Pancreas (tissue), 10 donors: ENCODE results near the gene MRPL58. TPM values are rescaled to one million over a fixed set of nuclear protein-coding genes. Genes with fewer than 3 reads are reported as not detected.

Experiments
- ATAC-seq, 4 donors: fragments of 200-7000 bp; cut with Tn5 transposase; one replicate each; pipeline versions ENCODE4 v1.8.0 to v1.9.1; 2020; ENCODE audit warnings: mild to moderate bottlenecking in 4 of 4, moderate library complexity in 4 of 4
- DNase-seq, 6 donors: peaks; one replicate each; pipeline ENCODE4 v3.0.0-alpha.2; 2020
- FAIRE-seq: peaks from 2 replicates; lab custom pipeline; 2012; peaks lifted over from hg19 to GRCh38; lab: Jason Lieb, UNC
- H3K27ac ChIP-seq, 4 donors: fragments of 200-600 bp; sonication (generic); 1 replicate in 3 of 4; 2 replicates in 1 of 4; pipeline versions ENCODE4 v1.5.0 to v1.8.0; 2020
- H3K27me3 ChIP-seq, 4 donors: fragments of 200-600 bp; one replicate each; pipeline ENCODE4 v1.8.0; 2021
- H3K36me3 ChIP-seq, 3 donors: fragments of 200-600 bp; sonication (generic) in 1 of 3; one replicate each; pipeline versions ENCODE4 v1.5.0 to v1.8.0; 2020 to 2021
- H3K4me1 ChIP-seq, 3 donors: fragments of 200-600 bp; one replicate each; pipeline ENCODE4 v1.8.0; 2021
- H3K4me3 ChIP-seq, 4 donors: fragments of 200-600 bp; sonication (generic) in 2 of 4; one replicate each; pipeline versions ENCODE4 v1.5.0 to v1.8.0; 2020 to 2021
- H3K9me3 ChIP-seq, 4 donors: fragments of 200-600 bp; one replicate each; pipeline ENCODE4 v1.8.0; 2021
- WGBS, 2 donors: extraction: QIAGEN DNeasy Blood & Tissue Kit; methylation state at CpG; one replicate each; pipeline ENCODE4 v1.1.7; 2013; 5-methylcytosine and 5-hydroxymethylcytosine counted together
- intact Hi-C, 3 donors: fragments of 100-400 bp; cut with DNase I; formaldehyde crosslinking; loops; one replicate each; pipeline versions ENCODE4 v1.11.1 to v1.14.2; 2022
- polyA plus RNA-seq, 2 donors: library from polyadenylated mRNA; stranded (reverse); fragments of 200-250 nt; gene quantifications; one replicate each; pipeline ENCODE4 v1.2.3, GENCODE V29; 2013
- total RNA-seq, 6 donors: library from RNA; stranded (reverse); fragmentation: NEBNext Ultra II Directional in 4 of 6; extraction: Animal tissue kit (Norgen Biotek cat#: 25700) in 4 of 6; gene quantifications; one replicate each; pipeline versions ENCODE4 v1.2.1 to v1.2.4, GENCODE V29; 2021 to 2023
- TF ChIP-seq, protein P1 (sequence below), 4 donors: fragments of 200-600 bp; sonication (generic) in 3 of 4; IDR thresholded peaks; one replicate each; pipeline versions ENCODE4 v1.5.0 to v1.8.0; 2021; ENCODE audit warnings: antibody characterized with exemption in 4 of 4
- donor health status: healthy with polysubstance abuse.
- donor health status: DM: no; HTN: no; CAD: no; lungs with moderate emphysema.
- donor health status: DM: no; HTN: no; CAD: no.
- donor health status: control.
- donor health status: control.
- donor health status: Bipolar disorder and iron deficiency.
- donor health status: DM: yes; HTN: yes; CAD: no.
- donor health status: DM: no; HTN: no; CAD: no.
- donor health status: DM: no; HTN: no; CAD: no.
- donor health status: DM: yes; HTN: yes; CAD: no.

MRPL58 gene
- total and polyA plus RNA-seq, 8 donors = 11.7 to 23.6 (median 16.0) TPM

DNA sequence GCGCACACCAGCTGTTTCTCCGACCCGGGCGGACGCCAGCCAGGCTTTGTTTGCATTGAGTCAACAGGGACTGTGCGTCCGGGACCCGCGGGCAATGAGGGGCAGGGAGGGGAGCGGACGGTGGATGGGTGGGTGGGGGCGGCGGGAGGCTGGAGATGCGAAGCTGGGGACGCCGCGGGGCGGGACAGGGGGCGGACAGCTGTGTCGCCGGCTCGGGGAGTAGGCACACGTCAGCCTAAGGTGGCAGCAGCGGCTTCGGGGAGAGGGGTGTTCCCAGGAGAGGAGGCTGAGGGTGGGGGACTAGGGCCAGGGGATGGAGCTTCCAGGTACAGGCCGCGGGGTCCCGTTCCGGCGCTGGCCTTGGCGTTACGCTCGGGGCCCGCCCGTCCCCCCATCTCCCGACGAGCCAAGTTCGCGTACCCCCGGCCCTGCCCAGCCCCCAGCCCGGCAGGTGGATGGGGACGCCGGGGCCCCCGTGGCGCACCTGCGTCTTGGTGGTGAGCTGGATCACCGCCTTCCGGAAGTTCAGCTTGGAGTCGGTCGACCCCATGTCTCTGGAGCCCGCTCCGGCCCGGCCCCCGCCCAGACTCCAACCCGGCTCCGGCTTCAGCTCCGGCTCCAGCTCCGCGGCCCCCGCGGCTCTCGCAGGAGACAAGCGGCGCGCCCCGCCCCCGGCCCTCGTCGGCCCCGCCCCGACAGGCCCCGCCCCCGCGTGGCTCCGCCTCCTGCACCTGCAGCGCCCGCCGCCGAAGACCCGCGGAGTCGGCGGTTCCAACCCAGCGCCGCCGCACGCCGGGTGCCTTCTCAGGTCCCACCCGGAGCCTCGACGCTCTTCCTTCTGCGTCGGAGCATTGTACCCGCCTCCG lies 40.1 kb upstream of the MRPL58 start, which contains the start of gene HID1:
Gene HID1, minus strand, starts transcription at position 653 of the 866 bp plus-strand sequence. Its CDS starts 103 bp downstream, at position 550.
- FAIRE-seq (no peak), ATAC-seq (peak; percentile 83 to 87 (median 85)), DNase-seq (peak; percentile 79 to 97 (median 90))
- TF ChIP-seq, protein P1, sequence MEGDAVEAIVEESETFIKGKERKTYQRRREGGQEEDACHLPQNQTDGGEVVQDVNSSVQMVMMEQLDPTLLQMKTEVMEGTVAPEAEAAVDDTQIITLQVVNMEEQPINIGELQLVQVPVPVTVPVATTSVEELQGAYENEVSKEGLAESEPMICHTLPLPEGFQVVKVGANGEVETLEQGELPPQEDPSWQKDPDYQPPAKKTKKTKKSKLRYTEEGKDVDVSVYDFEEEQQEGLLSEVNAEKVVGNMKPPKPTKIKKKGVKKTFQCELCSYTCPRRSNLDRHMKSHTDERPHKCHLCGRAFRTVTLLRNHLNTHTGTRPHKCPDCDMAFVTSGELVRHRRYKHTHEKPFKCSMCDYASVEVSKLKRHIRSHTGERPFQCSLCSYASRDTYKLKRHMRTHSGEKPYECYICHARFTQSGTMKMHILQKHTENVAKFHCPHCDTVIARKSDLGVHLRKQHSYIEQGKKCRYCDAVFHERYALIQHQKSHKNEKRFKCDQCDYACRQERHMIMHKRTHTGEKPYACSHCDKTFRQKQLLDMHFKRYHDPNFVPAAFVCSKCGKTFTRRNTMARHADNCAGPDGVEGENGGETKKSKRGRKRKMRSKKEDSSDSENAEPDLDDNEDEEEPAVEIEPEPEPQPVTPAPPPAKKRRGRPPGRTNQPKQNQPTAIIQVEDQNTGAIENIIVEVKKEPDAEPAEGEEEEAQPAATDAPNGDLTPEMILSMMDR (IDR thresholded peaks at IDR 0.05) = no peak
- intact Hi-C loops = no loop called here
- H3K4me3 ChIP-seq = peak within 1 kb of the TSS; percentile 81 to 95 (median 90)
- 1% methylated on average over 55 to 95 of the region's 95 CpGs for WGBS, 2 donors
- no peaks in the 10 kb centered on the region for H3K9me3 ChIP-seq
- no peaks in the 10 kb centered on the region for H3K36me3 ChIP-seq
- peak within 1 kb of the TSS; percentile 74 to 85 (median 79) for H3K27ac ChIP-seq
- H3K27me3 ChIP-seq = no peaks in the 10 kb centered on the region
- H3K4me1 ChIP-seq = peaks cover 11 to 25% (median 20%) of the 10 kb centered on the region in 3 donors

DNA sequence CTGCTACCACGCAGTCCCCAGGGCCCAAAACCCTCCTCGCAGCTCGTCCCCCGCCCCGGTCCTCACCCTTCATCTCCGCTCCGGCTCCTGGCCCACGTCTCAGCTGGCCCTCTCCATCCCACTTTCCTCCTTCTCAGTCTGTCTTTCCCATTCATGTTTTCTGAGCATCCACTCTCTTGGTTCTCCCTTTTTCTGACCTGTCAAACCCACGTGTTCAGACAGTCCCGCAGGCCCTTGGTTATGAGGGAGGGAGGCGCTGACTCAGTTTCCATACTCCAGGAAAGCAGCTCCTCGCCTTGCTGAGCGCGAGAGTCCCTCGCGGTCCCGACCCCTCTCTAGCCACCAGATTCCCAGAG lies 39.5 kb upstream of the MRPL58 start:
- Histone ChIP-seq H3K27me3 (no peaks in the 10 kb centered on the region), H3K9me3 (no peaks in the 10 kb centered on the region), H3K4me3 (peak overlapping the region; percentile 81 to 95 (median 90)), H3K4me1 (peaks cover 11 to 25% (median 20%) of the 10 kb centered on the region in 3 donors), H3K27ac (peak overlapping the region in 3 of 4 donors; percentile 75 to 85 (median 83)), H3K36me3 (no peaks in the 10 kb centered on the region)
- ATAC-seq (no peak), DNase-seq (no peak), FAIRE-seq (no peak)
- TF ChIP-seq, protein P1 (IDR thresholded peaks at IDR 0.05) = no peak
- 26 to 28% methylated on average over 17 of the region's 17 CpGs for WGBS, 2 donors
- intact Hi-C loops = no loop called here

DNA sequence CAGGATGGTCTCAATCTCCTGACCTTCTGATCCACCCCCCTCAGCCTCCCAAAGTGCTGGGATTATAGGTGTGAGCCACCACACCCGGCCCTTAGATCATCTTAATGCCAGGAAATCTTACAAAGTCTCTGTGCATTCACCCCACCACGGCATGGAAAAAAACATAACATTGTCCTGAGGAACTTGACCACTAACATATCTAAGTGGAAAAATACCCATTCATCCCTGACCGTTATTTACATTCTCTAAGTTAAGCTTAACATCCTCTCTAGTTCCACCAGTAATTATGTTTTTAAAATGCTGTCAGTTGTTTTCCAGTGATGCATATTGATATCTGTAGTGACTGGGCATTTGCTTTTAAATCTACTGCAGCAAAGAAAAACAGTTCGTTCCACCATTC lies 36.5 kb upstream of the MRPL58 start:
- TF ChIP-seq, protein P1 (IDR thresholded peaks at IDR 0.05) = no peak
- Histone ChIP-seq H3K27ac (no peak overlapping the region), H3K4me3 (no peak overlapping the region), H3K4me1 (peaks cover 0 to 5% (median 0%) of the 10 kb centered on the region in 3 donors), H3K9me3 (no peaks in the 10 kb centered on the region), H3K36me3 (no peaks in the 10 kb centered on the region), H3K27me3 (no peaks in the 10 kb centered on the region)
- no peak for ATAC-seq
- FAIRE-seq = no peak
- DNase-seq = no peak
- 70 to 86% methylated on average over 4 of the region's 4 CpGs for WGBS, 2 donors
- intact Hi-C loops = no loop called here

DNA sequence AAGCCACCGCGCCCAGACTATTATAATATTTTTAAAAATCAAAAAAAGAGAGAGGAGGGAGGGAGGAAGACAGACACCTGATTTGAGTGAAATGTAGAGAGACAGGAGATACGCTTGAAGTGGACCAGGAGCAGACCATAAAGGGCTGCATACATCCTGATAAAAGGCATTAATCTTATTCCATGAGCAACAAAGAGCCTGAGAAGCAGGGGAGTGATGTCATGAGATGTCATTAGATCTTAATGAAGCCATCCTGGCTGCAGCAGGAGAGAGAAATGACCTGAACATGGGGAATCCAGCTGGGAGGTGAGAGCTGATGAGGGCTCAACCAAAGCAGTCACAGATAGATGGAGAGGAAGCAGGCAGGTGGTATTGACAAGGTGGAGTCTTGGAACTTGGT lies 34.7 kb upstream of the MRPL58 start:
- DNase-seq (no peak), FAIRE-seq (no peak), ATAC-seq (no peak)
- TF ChIP-seq, protein P1 (IDR thresholded peaks at IDR 0.05) = no peak
- Histone ChIP-seq H3K4me1 (peaks cover 4 to 10% (median 7%) of the 10 kb centered on the region in 3 donors), H3K4me3 (no peak overlapping the region), H3K9me3 (no peaks in the 10 kb centered on the region), H3K27me3 (no peaks in the 10 kb centered on the region), H3K36me3 (no peaks in the 10 kb centered on the region), H3K27ac (no peak overlapping the region)
- intact Hi-C loops = no loop called here
- WGBS, 2 donors = 77 to 96% methylated on average over 3 of the region's 3 CpGs

DNA sequence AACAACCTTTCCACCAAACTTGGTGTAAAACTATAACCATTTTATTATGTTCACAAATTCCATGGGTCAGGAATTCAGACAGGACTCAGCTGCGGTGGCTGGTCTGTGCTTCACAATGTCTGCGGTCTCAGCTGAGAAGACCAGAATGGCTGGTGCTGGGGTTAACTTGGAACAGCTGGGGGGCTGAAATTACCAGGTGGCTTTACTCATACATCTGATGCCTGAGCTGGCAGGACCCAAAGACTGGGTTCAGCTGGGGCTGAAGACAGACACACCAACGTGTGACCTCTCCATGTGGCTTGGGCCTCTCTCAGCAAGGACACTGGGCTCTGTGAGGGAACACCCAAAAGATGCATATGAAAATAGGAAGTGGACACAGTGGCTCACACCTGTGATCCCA lies 34.2 kb upstream of the MRPL58 start:
- Histone ChIP-seq H3K36me3 (no peaks in the 10 kb centered on the region), H3K27ac (no peak overlapping the region), H3K27me3 (no peaks in the 10 kb centered on the region), H3K4me1 (peaks cover 4 to 10% (median 7%) of the 10 kb centered on the region in 3 donors), H3K4me3 (no peak overlapping the region), H3K9me3 (no peaks in the 10 kb centered on the region)
- FAIRE-seq (no peak), DNase-seq (no peak), ATAC-seq (no peak)
- intact Hi-C loops = no loop called here
- TF ChIP-seq, protein P1 (IDR thresholded peaks at IDR 0.05) = no peak
- WGBS, 2 donors = 78 to 85% methylated on average over 3 of the region's 3 CpGs
